H1 (cell line): ENCODE results near the gene HSF4. TPM values are rescaled to one million over a fixed set of nuclear protein-coding genes. Genes with fewer than 3 reads are reported as not detected.

ENCODE experiments used
- CTCF ChIA-PET: fragments of 300-600 bp; sonication (Branson Sonifier 250); formaldehyde crosslinking; loops from one replicate; lab custom pipeline; 2021; ENCODE audit not compliant: partially characterized antibody; lab: Charles Lee
- POLR2A ChIA-PET: fragments of 300-600 bp; sonication (Branson Sonifier 250); formaldehyde crosslinking; loops from one replicate; lab custom pipeline; 2021; ENCODE audit warnings: inconsistent platforms; ENCODE audit not compliant: partially characterized antibody; lab: Charles Lee
- DNase-seq, 2 experiments: peaks; one replicate each; pipeline versions ENCODE4 v3.0.0 to v3.0.0-alpha.2; 2010 to 2022; ENCODE audit warnings: low spot score in 2 of 2, low read depth in 1 of 2, mixed read lengths in 1 of 2
- FAIRE-seq: peaks from 2 replicates; lab custom pipeline; 2011; peaks lifted over from hg19 to GRCh38; lab: Jason Lieb, UNC
- H2AFZ ChIP-seq: 2 replicates; pipeline ENCODE4 v1.8.1; 2012; ENCODE audit warnings: low read length, inconsistent platforms
- H2AK5ac ChIP-seq: 2 replicates; pipeline ENCODE4 v1.6.1; 2013; ENCODE audit warnings: low read depth, low read length
- H2BK120ac ChIP-seq: replicated peaks from 2 replicates; pipeline ENCODE3; 2013; ENCODE audit warnings: low read depth, low read length, inconsistent platforms
- H2BK12ac ChIP-seq: 2 replicates; pipeline ENCODE4 v1.6.1; 2013; ENCODE audit warnings: low read depth, low read length
- H2BK15ac ChIP-seq: 2 replicates; pipeline ENCODE4 v1.6.1; 2013; ENCODE audit warnings: low read length
- H2BK20ac ChIP-seq: 2 replicates; pipeline ENCODE4 v1.6.1; 2013; ENCODE audit warnings: low read length
- H2BK5ac ChIP-seq: 2 replicates; pipeline ENCODE4 v1.6.1; 2013; ENCODE audit warnings: low read depth, low read length
- H3K14ac ChIP-seq: 2 replicates; pipeline ENCODE4 v1.6.1; 2013; ENCODE audit warnings: inconsistent platforms; ENCODE audit not compliant: insufficient read length
- H3K18ac ChIP-seq: 2 replicates; pipeline ENCODE4 v1.6.1; 2013; ENCODE audit warnings: low read length; ENCODE audit errors: extremely low read depth
- H3K23ac ChIP-seq: 2 replicates; pipeline ENCODE4 v1.6.1; 2013; ENCODE audit warnings: inconsistent platforms; ENCODE audit not compliant: insufficient read length
- H3K23me2 ChIP-seq: 2 replicates; pipeline ENCODE4 v1.6.1; 2013; ENCODE audit warnings: low read depth, low read length
- H3K27ac ChIP-seq: 2 replicates; pipeline ENCODE4 v1.6.1; 2011; ENCODE audit warnings: low read depth, low read length, inconsistent platforms
- H3K27me3 ChIP-seq, 4 experiments: replicated peaks in 1 of 4; 1 replicate in 1 of 4; 2 replicates in 3 of 4; pipeline versions ENCODE4 v1.6.1 to v1.8.1; 2011 to 2013; ENCODE audit warnings: low read length in 3 of 4, mild to moderate bottlenecking in 3 of 4, inconsistent platforms in 2 of 4, mixed read lengths in 2 of 4, moderate library complexity in 1 of 4; ENCODE audit not compliant: control insufficient read depth in 3 of 4, insufficient read depth in 3 of 4; ENCODE audit errors: extremely low read depth in 1 of 4
- H3K36me3 ChIP-seq, 4 experiments: 2 replicates each; pipeline versions ENCODE4 v1.6.1 to v1.8.1; 2011 to 2013; ENCODE audit warnings: mild to moderate bottlenecking in 4 of 4, low read length in 3 of 4, moderate library complexity in 2 of 4, control low read depth in 1 of 4, inconsistent platforms in 1 of 4; ENCODE audit not compliant: insufficient read depth in 4 of 4, control insufficient read depth in 2 of 4
- H3K4ac ChIP-seq: replicated peaks from 2 replicates; pipeline ENCODE3; 2013; ENCODE audit warnings: low read length, low read depth, mixed read lengths, inconsistent platforms; ENCODE audit not compliant: insufficient read length
- H3K4me1 ChIP-seq, 4 experiments: replicated peaks in 1 of 4; 1 replicate in 1 of 4; 2 replicates in 3 of 4; pipeline versions ENCODE4 v1.6.1 to v1.8.1; 2011 to 2013; ENCODE audit warnings: low read length in 3 of 4, inconsistent platforms in 2 of 4, mixed read lengths in 1 of 4; ENCODE audit not compliant: insufficient read depth in 4 of 4, control insufficient read depth in 3 of 4
- H3K4me2 ChIP-seq, 2 experiments: 2 replicates each; pipeline versions ENCODE4 v1.6.1 to v1.8.1; 2011 to 2013; ENCODE audit warnings: low read depth in 2 of 2, low read length in 2 of 2, control low read depth in 1 of 2, inconsistent platforms in 1 of 2, mild to moderate bottlenecking in 1 of 2; ENCODE audit not compliant: insufficient read depth in 1 of 2
- H3K4me3 ChIP-seq, 4 experiments: fragments of 200-600, 300-600 bp in 1 of 4; sonication (generic), shearing (Covaris generic), sonication (Bioruptor Twin) in 1 of 4; 2 replicates each; pipeline versions ENCODE4 v1.5.1 to v1.8.1; 2011 to 2016; ENCODE audit warnings: low read length in 4 of 4, low read depth in 3 of 4, control low read depth in 2 of 4, inconsistent platforms in 2 of 4, mild to moderate bottlenecking in 2 of 4, mixed read lengths in 1 of 4, moderate library complexity in 1 of 4; ENCODE audit not compliant: insufficient read depth in 2 of 4; ENCODE audit errors: extremely low read depth in 1 of 4
- H3K56ac ChIP-seq: replicated peaks from 2 replicates; pipeline ENCODE3; 2013; ENCODE audit warnings: low read depth, mild to moderate bottlenecking, mixed read lengths, low read length, inconsistent platforms; ENCODE audit not compliant: insufficient read length
- H3K79me1 ChIP-seq: 2 replicates; pipeline ENCODE4 v1.6.1; 2013; ENCODE audit warnings: low read depth, low read length, control low read depth
- H3K79me2 ChIP-seq, 2 experiments: 2 replicates each; pipeline versions ENCODE4 v1.6.1 to v1.8.1; 2012 to 2013; ENCODE audit warnings: low read length in 2 of 2, mild to moderate bottlenecking in 2 of 2, inconsistent platforms in 1 of 2; ENCODE audit not compliant: insufficient read depth in 2 of 2, control insufficient read depth in 1 of 2
- H3K9ac ChIP-seq, 4 experiments: replicated peaks in 1 of 4; 1 replicate in 1 of 4; 2 replicates in 3 of 4; pipeline versions ENCODE4 v1.6.1 to v1.8.1; 2011 to 2013; ENCODE audit warnings: low read depth in 3 of 4, low read length in 3 of 4, control low read depth in 2 of 4, mild to moderate bottlenecking in 2 of 4, moderate library complexity in 2 of 4, inconsistent platforms in 1 of 4; ENCODE audit errors: extremely low read depth in 1 of 4
- H3K9me3 ChIP-seq, 2 experiments: 2 replicates each; pipeline versions ENCODE4 v1.6.1 to v1.8.1; 2012 to 2013; ENCODE audit warnings: mild to moderate bottlenecking in 2 of 2, moderate library complexity in 2 of 2, control low read depth in 1 of 2, inconsistent platforms in 1 of 2, low read depth in 1 of 2, low read length in 1 of 2, mixed read lengths in 1 of 2; ENCODE audit not compliant: insufficient read depth in 2 of 2
- H4K20me1 ChIP-seq, 2 experiments: replicated peaks in 1 of 2; 2 replicates each; pipeline versions ENCODE3 to v1.8.1; 2011 to 2013; ENCODE audit warnings: inconsistent platforms in 2 of 2, low read length in 2 of 2, mild to moderate bottlenecking in 1 of 2; ENCODE audit not compliant: insufficient read depth in 2 of 2, control insufficient read depth in 1 of 2
- H4K5ac ChIP-seq: 2 replicates; pipeline ENCODE4 v1.6.1; 2013; ENCODE audit warnings: low read length, low read depth, mixed read lengths, inconsistent platforms; ENCODE audit not compliant: insufficient read length
- H4K8ac ChIP-seq: 2 replicates; pipeline ENCODE4 v1.8.0; 2013; ENCODE audit warnings: mild to moderate bottlenecking, moderate library complexity, low read length, inconsistent platforms; ENCODE audit not compliant: insufficient read depth; ENCODE audit errors: extremely low read depth
- H4K91ac ChIP-seq: replicated peaks from 2 replicates; pipeline ENCODE3; 2013; ENCODE audit warnings: low read length, mixed read lengths, inconsistent platforms; ENCODE audit not compliant: insufficient read length
- EP300 ChIP-seq, 2 experiments: IDR thresholded peaks; 1 replicate in 1 of 2; 2 replicates in 1 of 2; pipeline ENCODE4 v1.6.1; 2011 to 2012; ENCODE audit warnings: low read depth in 2 of 2, low read length in 2 of 2, mild to moderate bottlenecking in 2 of 2, borderline replicate concordance in 1 of 2, inconsistent platforms in 1 of 2, moderate library complexity in 1 of 2
- EZH2 ChIP-seq: fragments of 200-600 bp; sonication (generic); IDR thresholded peaks from 2 replicates; pipeline ENCODE4 v1.7.1; 2012; ENCODE audit warnings: low read depth, mild to moderate bottlenecking, moderate library complexity, low read length, inconsistent platforms; ENCODE audit not compliant: severe bottlenecking
- KDM4A ChIP-seq: IDR thresholded peaks from one replicate; pipeline ENCODE4 v1.7.1; 2012; ENCODE audit warnings: low read depth, mild to moderate bottlenecking, moderate library complexity, low read length, inconsistent platforms; ENCODE audit not compliant: severe bottlenecking
- RNF2 ChIP-seq: fragments of 200-900, 300-1000 bp; sonication (generic); IDR thresholded peaks from 2 replicates; pipeline ENCODE4 v1.7.1; 2016; ENCODE audit warnings: borderline replicate concordance, low read depth, mild to moderate bottlenecking, antibody characterized with exemption, low read length; ENCODE audit not compliant: poor library complexity, severe bottlenecking; ENCODE audit errors: missing control alignments
- SUZ12 ChIP-seq: fragments of 200-600 bp; sonication (generic); IDR thresholded peaks from 2 replicates; pipeline ENCODE4 v1.6.1; 2012; ENCODE audit warnings: mild to moderate bottlenecking, inconsistent platforms, low read length, moderate library complexity, mixed read lengths
- TAF7 ChIP-seq: optimal IDR thresholded peaks from 2 replicates; pipeline ENCODE3; 2011; ENCODE audit warnings: low read depth, mild to moderate bottlenecking, inconsistent platforms, low read length, moderate library complexity, borderline replicate concordance
- WGBS, 2 experiments: shearing (Covaris generic) in 1 of 2; methylation state at CpG; one replicate each; pipeline versions ENCODE4 v1.1.6 to v1.1.7; 2013 to 2015; ENCODE audit warnings: low lambda C conversion rate in 2 of 2, mixed read lengths in 2 of 2, inconsistent platforms in 1 of 2, low coverage in 1 of 2, missing lambda C conversion rate in 1 of 2; ENCODE audit not compliant: insufficient replicate concordance in 2 of 2, insufficient coverage in 1 of 2, insufficient read length in 1 of 2; ENCODE audit errors: extremely low coverage in 1 of 2, missing lambda C conversion rate in 1 of 2; 5-methylcytosine and 5-hydroxymethylcytosine counted together
- polyA plus RNA-seq, 7 experiments: library from polyadenylated mRNA; depleted of rRNA in 3 of 7; stranded (reverse) in 5 of 7; unstranded in 2 of 7; fragments of >200 nt in 5 of 7; fragments of 200-250 nt in 2 of 7; gene quantifications; 1 replicate in 5 of 7; 2 replicates in 1 of 7; 4 replicates in 1 of 7; pipeline versions ENCODE4 v1.2.1 to v1.2.3, GENCODE V29; 2011 to 2013; ENCODE audit warnings: missing spikeins in 2 of 7, mixed read lengths in 2 of 7
- total RNA-seq: library from RNA; stranded (reverse); fragmentation: NEBNext Ultra II Directional; extraction: Animal tissue kit (Norgen Biotek cat#: 25700); gene quantifications from 2 replicates; pipeline ENCODE4 v1.2.1, GENCODE V29; 2021

HSF4 gene
- total and polyA plus RNA-seq, 2 of the 8 experiments (the other 6 are each of a cell fraction or from before 2014, with no cell fraction given): 0.14 TPM; not detected in 1

DNA sequence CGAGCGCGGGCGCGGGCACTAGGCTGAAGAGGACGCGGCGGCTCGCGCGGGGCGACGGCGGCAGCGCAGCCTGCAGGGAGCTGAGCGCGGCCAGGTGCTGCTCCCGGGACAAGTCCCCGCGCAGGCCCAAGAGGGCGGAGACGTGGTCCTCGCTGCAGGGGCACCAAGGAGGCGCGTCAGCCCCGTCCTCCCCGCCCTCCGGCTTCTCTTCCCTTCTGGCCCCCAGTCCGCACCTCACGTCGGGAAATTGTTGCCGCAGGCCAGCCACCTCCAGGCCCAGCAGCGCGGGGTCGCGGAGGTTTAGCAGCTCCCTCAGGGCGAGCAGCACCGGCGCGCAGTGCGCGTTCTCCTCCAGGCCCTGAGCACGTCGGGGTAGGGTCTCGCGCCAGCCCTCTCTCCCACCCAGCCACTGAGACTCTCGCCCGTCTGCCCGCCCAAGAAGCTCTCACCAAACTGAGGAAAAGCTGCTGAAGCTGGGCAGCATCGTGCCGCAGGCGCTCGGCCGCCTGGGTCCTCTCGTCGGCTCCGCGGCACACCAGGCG is 20.0 kb downstream of the HSF4 start:
- no peak overlapping the region for H3K23ac ChIP-seq
- H3K36me3 ChIP-seq: no peaks in the 10 kb centered on the region; a peak in 1 of 8 replicates
- H4K8ac ChIP-seq: peak overlapping the region; percentile 90
- no peak overlapping the region; the same call in 1 of the 2 replicates for H3K18ac ChIP-seq
- no peak overlapping the region for H2BK5ac ChIP-seq
- no peak overlapping the region for H3K14ac ChIP-seq
- H3K27me3 ChIP-seq: peaks cover 8 to 32% (median 19%) of the 10 kb centered on the region in 4 experiments
- H3K27ac ChIP-seq: no peak overlapping the region
- H3K9ac ChIP-seq: no peak overlapping the region
- no peak overlapping the region for H3K4ac ChIP-seq
- TF ChIP-seq RNF2 (peak; percentile 71), EZH2 (peak; percentile 69), KDM4A (peak; percentile 32), EP300 (IDR thresholded peaks at IDR 0.05; ENCODE audit: borderline replicate concordance in 1 of 2, low read depth in 2 of 2, low read length in 2 of 2) (no peak), SUZ12 (peak; percentile 76), TAF7 (no peak)
- no peak overlapping the region for H2AK5ac ChIP-seq
- no peaks in the 10 kb centered on the region for H3K9me3 ChIP-seq
- H2BK120ac ChIP-seq: no peak overlapping the region
- peak overlapping the region; percentile 17; the same call in 1 of the 2 replicates for H2AFZ ChIP-seq
- ChIA-PET CTCF (interaction anchor here (0.5 to 9.3 kb wide), 28 partner anchors 10 to 459 kb away, joined by 3 to 151 read pairs (median 4); partner anchors contain the start of genes ELMO3, FBXL8, FHOD1 and HSF4), POLR2A (interaction anchor here (0.7 to 4.0 kb wide), 10 partner anchors 10 to 62 kb away, joined by 3 to 19 read pairs (median 4); partner anchors contain the start of genes HSF4 and NOL3)
- no peak overlapping the region for H4K91ac ChIP-seq
- H2BK15ac ChIP-seq: no peak overlapping the region
- no peaks in the 10 kb centered on the region for H3K79me1 ChIP-seq
- no peak overlapping the region for H4K5ac ChIP-seq
- peak overlapping the region; percentile 73 to 90 (median 85) for H3K4me3 ChIP-seq
- DNase-seq (peak in 1 of 2 experiments; percentile 70), FAIRE-seq (no peak)
- no peak overlapping the region for H3K56ac ChIP-seq
- peaks cover 0 to 5% of the 10 kb centered on the region in 2 experiments; a peak in 1 of 4 replicates for H3K79me2 ChIP-seq
- H2BK12ac ChIP-seq: no peak overlapping the region
- H3K4me1 ChIP-seq: peaks cover 0 to 17% (median 10%) of the 10 kb centered on the region in 4 experiments; a peak in 5 of 7 replicates
- H2BK20ac ChIP-seq: no peak overlapping the region
- peaks cover 13% of the 10 kb centered on the region; the same call in 1 of the 2 replicates for H3K23me2 ChIP-seq
- 13% methylated on average over 51 of the region's 59 CpGs; no CpG with 5 or more reads in 1 of the 2 experiments for WGBS, 2 experiments
- peaks cover 2 to 22% of the 10 kb centered on the region in 2 experiments for H4K20me1 ChIP-seq
- peak overlapping the region; percentile 67 to 92 for H3K4me2 ChIP-seq
